Trophoblast cell (in vitro differentiated cells and primary cell): ENCODE results near the gene VSIG8.

Experiments used
- DNase-seq, 2 donors: peaks; one replicate each; pipeline ENCODE4 v3.0.0-alpha.2; 2016
- H2AFZ ChIP-seq: 2 replicates; pipeline ENCODE4 v1.6.1; 2013; ENCODE audit warnings: low read length, moderate library complexity, mild to moderate bottlenecking; ENCODE audit not compliant: insufficient read depth, poor library complexity
- H2AK5ac ChIP-seq: 2 replicates; pipeline ENCODE4 v1.6.1; 2013; ENCODE audit warnings: mild to moderate bottlenecking, low read length
- H2BK120ac ChIP-seq: 2 replicates; pipeline ENCODE4 v1.6.1; 2013; ENCODE audit warnings: low read length, mild to moderate bottlenecking, moderate library complexity; ENCODE audit not compliant: insufficient read depth, poor library complexity
- H2BK12ac ChIP-seq: 2 replicates; pipeline ENCODE4 v1.6.1; 2013; ENCODE audit warnings: mild to moderate bottlenecking, low read length, moderate library complexity
- H2BK5ac ChIP-seq: 2 replicates; pipeline ENCODE4 v1.6.1; 2013; ENCODE audit warnings: low read length, low read depth, moderate library complexity, mild to moderate bottlenecking; ENCODE audit not compliant: poor library complexity
- H3K14ac ChIP-seq: 2 replicates; pipeline ENCODE4 v1.6.1; 2013; ENCODE audit warnings: mild to moderate bottlenecking, low read length
- H3K18ac ChIP-seq: 2 replicates; pipeline ENCODE4 v1.6.1; 2013; ENCODE audit warnings: mild to moderate bottlenecking, low read length
- H3K23ac ChIP-seq: 2 replicates; pipeline ENCODE4 v1.6.1; 2013; ENCODE audit warnings: low read length
- H3K27ac ChIP-seq: 2 replicates; pipeline ENCODE4 v1.5.1; 2013; ENCODE audit warnings: low read depth, mild to moderate bottlenecking, inconsistent platforms, low read length, moderate library complexity
- H3K27me3 ChIP-seq: 2 replicates; pipeline ENCODE4 v1.6.1; 2013; ENCODE audit warnings: inconsistent platforms, mild to moderate bottlenecking, low read length, moderate library complexity; ENCODE audit not compliant: insufficient read depth
- H3K36me3 ChIP-seq, 2 experiments: 1 replicate in 1 of 2; 2 replicates in 1 of 2; pipeline ENCODE4 v1.6.1; 2013; ENCODE audit warnings: low read length in 2 of 2, mild to moderate bottlenecking in 2 of 2, moderate library complexity in 1 of 2; ENCODE audit not compliant: insufficient read depth in 2 of 2, control insufficient read depth in 1 of 2
- H3K4ac ChIP-seq: 2 replicates; pipeline ENCODE4 v1.6.1; 2013; ENCODE audit warnings: low read depth, mild to moderate bottlenecking, low read length, moderate library complexity
- H3K4me1 ChIP-seq, 2 experiments: 1 replicate in 1 of 2; 2 replicates in 1 of 2; pipeline ENCODE4 v1.6.1; 2013; ENCODE audit warnings: low read length in 2 of 2, mild to moderate bottlenecking in 2 of 2, moderate library complexity in 1 of 2; ENCODE audit not compliant: insufficient read depth in 2 of 2, control insufficient read depth in 1 of 2
- H3K4me2 ChIP-seq: 2 replicates; pipeline ENCODE4 v1.6.1; 2013; ENCODE audit warnings: inconsistent platforms, mild to moderate bottlenecking, low read length, moderate library complexity
- H3K4me3 ChIP-seq: 2 replicates; pipeline ENCODE4 v1.5.1; 2013; ENCODE audit warnings: mild to moderate bottlenecking, low read depth, low read length, inconsistent platforms
- H3K79me1 ChIP-seq: one replicate; pipeline ENCODE4 v1.6.1; 2013; ENCODE audit warnings: low read length
- H3K79me2 ChIP-seq: 2 replicates; pipeline ENCODE4 v1.6.1; 2013; ENCODE audit warnings: low read length, mild to moderate bottlenecking; ENCODE audit not compliant: control insufficient read depth, insufficient read depth, poor library complexity
- H3K9ac ChIP-seq: 2 replicates; pipeline ENCODE4 v1.6.1; 2013; ENCODE audit warnings: mild to moderate bottlenecking, low read length
- H3K9me3 ChIP-seq: 2 replicates; pipeline ENCODE4 v1.6.1; 2013; ENCODE audit warnings: low read depth, mild to moderate bottlenecking, control low read depth, inconsistent platforms, low read length; ENCODE audit not compliant: insufficient read depth
- H4K12ac ChIP-seq: 2 replicates; pipeline ENCODE4 v1.6.1; 2013; ENCODE audit warnings: low read depth, mild to moderate bottlenecking, low read length, moderate library complexity
- H4K8ac ChIP-seq: 2 replicates; pipeline ENCODE4 v1.6.1; 2013; ENCODE audit warnings: low read depth, mild to moderate bottlenecking, low read length, moderate library complexity
- H4K91ac ChIP-seq: one replicate; pipeline ENCODE4 v1.6.1; 2013; ENCODE audit warnings: low read depth, mild to moderate bottlenecking, low read length, moderate library complexity
- WGBS: extraction: QIAGEN DNeasy Blood & Tissue Kit; methylation state at CpG from one replicate; pipeline ENCODE4 v1.1.7; 2013; ENCODE audit warnings: missing lambda C conversion rate; ENCODE audit not compliant: insufficient read length, insufficient coverage; ENCODE audit errors: extremely low coverage; 5-methylcytosine and 5-hydroxymethylcytosine counted together

VSIG8 gene

GRCh38 chr1:159872891-159873290 lies 10.4 kb upstream of the VSIG8 start:
- no peaks in the 10 kb centered on the region for H3K27me3 ChIP-seq
- H3K14ac ChIP-seq, result no peak overlapping the region
- no peak overlapping the region for H3K23ac ChIP-seq
- H2AK5ac ChIP-seq, result no peak overlapping the region
- H2AFZ ChIP-seq, result no peak overlapping the region
- no peak overlapping the region for H2BK12ac ChIP-seq
- peaks cover 7 to 14% of the 10 kb centered on the region in 2 experiments for H3K4me1 ChIP-seq
- H4K8ac ChIP-seq, result no peak overlapping the region
- H3K4me2 ChIP-seq, result no peak overlapping the region
- H3K4me3 ChIP-seq, result no peak overlapping the region
- H3K27ac ChIP-seq, result no peak overlapping the region
- H4K91ac ChIP-seq, result no peak overlapping the region
- H3K36me3 ChIP-seq, result no peaks in the 10 kb centered on the region
- H4K12ac ChIP-seq, result no peak overlapping the region
- H2BK120ac ChIP-seq, result no peak overlapping the region
- DNase-seq, result peak; percentile 95
- H3K4ac ChIP-seq, result no peak overlapping the region
- H3K18ac ChIP-seq, result no peak overlapping the region
- no CpG with 5 or more reads among the region's 15 CpGs for WGBS
- no peaks in the 10 kb centered on the region for H3K79me2 ChIP-seq
- no peaks in the 10 kb centered on the region for H3K9me3 ChIP-seq
- H3K79me1 ChIP-seq, result no peaks in the 10 kb centered on the region
- H3K9ac ChIP-seq, result no peak overlapping the region
- H2BK5ac ChIP-seq, result no peak overlapping the region

DNA sequence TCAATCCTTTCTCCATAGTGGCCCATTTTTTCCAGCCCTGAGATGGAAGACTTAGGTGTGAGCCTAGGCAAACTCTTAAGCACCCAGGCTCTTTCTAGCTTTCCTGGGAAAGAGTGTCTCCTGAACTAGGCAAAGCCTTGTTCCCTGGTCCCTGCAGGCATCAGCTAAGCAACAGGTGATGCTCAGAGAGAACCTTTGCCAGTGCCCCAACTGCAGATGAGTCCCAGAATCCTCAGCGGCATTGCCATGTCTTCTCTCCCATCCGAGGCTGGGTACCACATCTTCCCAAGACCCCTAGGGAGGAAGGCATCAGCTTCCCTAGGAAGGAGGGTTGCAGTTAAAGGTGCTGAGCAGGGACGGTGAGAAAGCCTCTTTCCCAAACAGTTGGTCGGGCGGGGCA lies 8.2 kb upstream of the VSIG8 start:
- no peak for DNase-seq
- no peak overlapping the region for H4K12ac ChIP-seq
- no peak overlapping the region for H4K91ac ChIP-seq
- H2BK5ac ChIP-seq, result no peak overlapping the region
- H3K79me2 ChIP-seq, result no peaks in the 10 kb centered on the region
- no peak overlapping the region for H3K4me3 ChIP-seq
- H3K23ac ChIP-seq, result no peak overlapping the region
- H2AK5ac ChIP-seq, result no peak overlapping the region
- H3K36me3 ChIP-seq, result no peaks in the 10 kb centered on the region
- no peaks in the 10 kb centered on the region for H3K79me1 ChIP-seq
- no CpG with 5 or more reads among the region's 5 CpGs for WGBS
- no peak overlapping the region for H3K14ac ChIP-seq
- H3K4ac ChIP-seq, result no peak overlapping the region
- no peak overlapping the region for H4K8ac ChIP-seq
- no peaks in the 10 kb centered on the region for H3K9me3 ChIP-seq
- no peak overlapping the region for H3K9ac ChIP-seq
- H2BK120ac ChIP-seq, result no peak overlapping the region
- H3K27ac ChIP-seq, result no peak overlapping the region
- peaks cover 7 to 14% of the 10 kb centered on the region in 2 experiments for H3K4me1 ChIP-seq
- H2BK12ac ChIP-seq, result no peak overlapping the region
- no peak overlapping the region for H3K4me2 ChIP-seq
- no peak overlapping the region for H2AFZ ChIP-seq
- H3K18ac ChIP-seq, result no peak overlapping the region
- no peaks in the 10 kb centered on the region for H3K27me3 ChIP-seq

GRCh38 chr1:159869607-159870006 lies 7.2 kb upstream of the VSIG8 start:
- H3K79me1 ChIP-seq, result no peaks in the 10 kb centered on the region
- H2BK12ac ChIP-seq, result no peak overlapping the region
- H3K4me2 ChIP-seq, result no peak overlapping the region
- no peak overlapping the region for H3K23ac ChIP-seq
- DNase-seq, result no peak
- no peak overlapping the region for H3K27ac ChIP-seq
- no peak overlapping the region for H3K4ac ChIP-seq
- H3K79me2 ChIP-seq, result no peaks in the 10 kb centered on the region
- H2BK120ac ChIP-seq, result no peak overlapping the region
- no peak overlapping the region for H3K4me3 ChIP-seq
- peaks cover 7 to 14% of the 10 kb centered on the region in 2 experiments for H3K4me1 ChIP-seq
- no CpG with 5 or more reads among the region's 1 CpG for WGBS
- no peak overlapping the region for H4K91ac ChIP-seq
- no peak overlapping the region for H2AFZ ChIP-seq
- no peak overlapping the region for H4K12ac ChIP-seq
- no peaks in the 10 kb centered on the region for H3K36me3 ChIP-seq
- H3K9me3 ChIP-seq, result no peaks in the 10 kb centered on the region
- H3K9ac ChIP-seq, result no peak overlapping the region
- H2BK5ac ChIP-seq, result no peak overlapping the region
- H3K18ac ChIP-seq, result no peak overlapping the region
- no peak overlapping the region for H2AK5ac ChIP-seq
- no peak overlapping the region for H3K14ac ChIP-seq
- no peaks in the 10 kb centered on the region for H3K27me3 ChIP-seq
- H4K8ac ChIP-seq, result no peak overlapping the region

DNA sequence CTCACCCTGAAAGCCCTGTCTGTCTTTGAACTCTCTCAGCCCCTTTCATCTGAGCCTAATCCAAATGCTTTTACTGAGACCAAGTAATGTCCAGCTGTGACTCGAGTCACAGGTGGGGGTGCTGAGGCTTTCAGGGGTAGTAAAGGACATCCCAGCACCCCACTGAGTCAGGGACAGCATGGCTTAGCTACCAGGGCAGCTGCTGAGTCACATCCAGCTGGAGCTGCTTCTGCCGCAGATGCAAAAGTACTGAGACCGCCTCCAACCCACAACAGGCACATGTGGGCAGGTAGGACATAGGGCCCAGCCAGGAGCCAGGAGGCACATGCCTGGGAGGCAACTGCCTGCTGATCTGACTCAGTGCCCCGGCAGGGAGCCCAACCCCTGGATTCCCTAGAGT lies 6.7 kb upstream of the VSIG8 start:
- H2AFZ ChIP-seq, result no peak overlapping the region
- H2BK12ac ChIP-seq, result no peak overlapping the region
- H2BK5ac ChIP-seq, result no peak overlapping the region
- H3K4ac ChIP-seq, result no peak overlapping the region
- H3K9me3 ChIP-seq, result no peaks in the 10 kb centered on the region
- H3K36me3 ChIP-seq, result no peaks in the 10 kb centered on the region
- no peak overlapping the region for H3K14ac ChIP-seq
- no peak overlapping the region for H3K27ac ChIP-seq
- no peak overlapping the region for H3K18ac ChIP-seq
- H4K91ac ChIP-seq, result no peak overlapping the region
- no peak overlapping the region for H3K4me3 ChIP-seq
- no peak overlapping the region for H3K23ac ChIP-seq
- peaks cover 7 to 14% of the 10 kb centered on the region in 2 experiments for H3K4me1 ChIP-seq
- H3K79me2 ChIP-seq, result no peaks in the 10 kb centered on the region
- H3K27me3 ChIP-seq, result no peaks in the 10 kb centered on the region
- no CpG with 5 or more reads among the region's 4 CpGs for WGBS
- H2BK120ac ChIP-seq, result no peak overlapping the region
- no peak overlapping the region for H3K4me2 ChIP-seq
- H3K9ac ChIP-seq, result no peak overlapping the region
- H3K79me1 ChIP-seq, result no peaks in the 10 kb centered on the region
- no peak overlapping the region for H4K12ac ChIP-seq
- peak; percentile 91 to 94 for DNase-seq
- no peak overlapping the region for H2AK5ac ChIP-seq
- no peak overlapping the region for H4K8ac ChIP-seq
